GM12873 (cell line): ENCODE data around the gene TARS3.
A peak's percentile ranks its signal among the peaks of the same experiment; 100 is the strongest.

Experiments
- TF ChIP-seq, protein P1 (sequence below): IDR thresholded peaks from 2 replicates; pipeline ENCODE4 v1.5.1; 2012; ENCODE audit warnings: low read depth, mild to moderate bottlenecking, moderate library complexity, low read length, control low read depth; ENCODE audit not compliant: insufficient read depth; ENCODE audit errors: missing control alignments

TARS3 gene

DNA sequence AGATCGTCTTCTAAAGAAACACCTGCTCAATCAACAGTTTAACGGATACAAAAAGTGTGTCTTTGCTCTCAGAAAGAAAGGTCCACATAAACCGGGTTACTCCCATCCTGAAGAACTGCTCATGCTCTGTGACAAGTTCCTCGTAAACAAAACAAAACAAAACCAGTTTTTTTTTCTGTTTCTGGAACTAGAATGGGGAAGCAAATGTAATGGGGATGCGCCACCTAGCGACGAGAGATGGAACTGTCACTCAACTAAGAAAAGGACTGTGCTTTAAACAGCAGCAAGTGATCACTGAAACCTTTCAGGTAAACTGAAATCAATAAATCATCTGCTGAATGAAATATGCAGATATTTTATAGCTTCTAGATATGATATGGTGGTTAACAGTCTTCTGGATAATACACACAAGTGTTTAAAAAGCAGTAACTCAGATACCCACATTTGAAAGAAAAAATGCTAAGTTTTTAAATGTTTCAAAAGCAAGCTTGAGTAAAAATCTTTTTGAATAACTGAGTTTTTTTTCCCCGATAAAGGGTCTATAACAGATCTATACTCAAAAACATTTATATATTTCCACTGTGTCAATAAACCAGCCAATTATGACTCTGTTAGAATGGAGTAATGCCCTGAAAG lies 83.0 kb downstream of the TARS3 start:
- TF ChIP-seq, protein P1, sequence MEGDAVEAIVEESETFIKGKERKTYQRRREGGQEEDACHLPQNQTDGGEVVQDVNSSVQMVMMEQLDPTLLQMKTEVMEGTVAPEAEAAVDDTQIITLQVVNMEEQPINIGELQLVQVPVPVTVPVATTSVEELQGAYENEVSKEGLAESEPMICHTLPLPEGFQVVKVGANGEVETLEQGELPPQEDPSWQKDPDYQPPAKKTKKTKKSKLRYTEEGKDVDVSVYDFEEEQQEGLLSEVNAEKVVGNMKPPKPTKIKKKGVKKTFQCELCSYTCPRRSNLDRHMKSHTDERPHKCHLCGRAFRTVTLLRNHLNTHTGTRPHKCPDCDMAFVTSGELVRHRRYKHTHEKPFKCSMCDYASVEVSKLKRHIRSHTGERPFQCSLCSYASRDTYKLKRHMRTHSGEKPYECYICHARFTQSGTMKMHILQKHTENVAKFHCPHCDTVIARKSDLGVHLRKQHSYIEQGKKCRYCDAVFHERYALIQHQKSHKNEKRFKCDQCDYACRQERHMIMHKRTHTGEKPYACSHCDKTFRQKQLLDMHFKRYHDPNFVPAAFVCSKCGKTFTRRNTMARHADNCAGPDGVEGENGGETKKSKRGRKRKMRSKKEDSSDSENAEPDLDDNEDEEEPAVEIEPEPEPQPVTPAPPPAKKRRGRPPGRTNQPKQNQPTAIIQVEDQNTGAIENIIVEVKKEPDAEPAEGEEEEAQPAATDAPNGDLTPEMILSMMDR = peak; percentile 88

DNA sequence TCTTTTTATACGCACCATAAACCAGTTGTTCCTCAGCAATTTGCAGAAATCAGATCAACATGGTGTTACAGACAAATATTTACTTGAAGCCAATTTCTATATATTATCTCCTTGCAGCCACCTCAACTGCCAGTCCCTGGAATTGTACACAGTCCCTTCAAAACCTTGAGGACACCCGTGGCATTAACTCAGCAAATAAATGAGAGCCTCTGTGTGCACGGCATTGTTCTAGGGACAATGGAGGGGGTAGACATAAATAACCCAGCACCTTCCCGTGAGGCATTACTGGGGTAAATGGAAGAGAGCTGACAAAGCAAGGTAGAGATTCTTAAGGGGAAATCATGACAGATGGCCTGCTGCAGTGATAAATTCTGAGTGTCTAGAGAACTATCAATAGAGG lies 84.6 kb downstream of the TARS3 start:
- TF ChIP-seq, protein P1 = no peak

DNA sequence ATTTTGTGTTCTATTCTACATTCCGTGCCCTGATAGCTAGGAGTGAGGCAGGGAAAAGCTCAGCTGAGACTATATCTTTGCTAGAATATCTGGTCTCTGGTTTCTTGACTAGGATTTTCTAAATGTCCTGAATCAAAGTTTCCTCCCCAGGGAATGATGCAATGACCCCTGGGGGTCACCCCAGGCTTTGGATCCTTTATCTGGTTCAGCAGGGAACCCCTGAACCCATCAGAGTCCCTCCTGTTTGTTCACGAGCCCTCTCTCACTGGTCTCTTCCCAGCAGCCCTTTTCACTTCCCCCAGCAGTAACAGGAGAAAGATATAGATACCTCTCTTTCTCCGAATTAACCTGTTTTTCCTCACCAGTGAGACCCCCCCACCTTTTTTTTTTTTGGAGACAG lies 86.4 kb downstream of the TARS3 start:
- TF ChIP-seq, protein P1 = no peak

GRCh38 chr15:101637516-101637915 lies 86.8 kb downstream of the TARS3 start:
- TF ChIP-seq, protein P1 = no peak

DNA sequence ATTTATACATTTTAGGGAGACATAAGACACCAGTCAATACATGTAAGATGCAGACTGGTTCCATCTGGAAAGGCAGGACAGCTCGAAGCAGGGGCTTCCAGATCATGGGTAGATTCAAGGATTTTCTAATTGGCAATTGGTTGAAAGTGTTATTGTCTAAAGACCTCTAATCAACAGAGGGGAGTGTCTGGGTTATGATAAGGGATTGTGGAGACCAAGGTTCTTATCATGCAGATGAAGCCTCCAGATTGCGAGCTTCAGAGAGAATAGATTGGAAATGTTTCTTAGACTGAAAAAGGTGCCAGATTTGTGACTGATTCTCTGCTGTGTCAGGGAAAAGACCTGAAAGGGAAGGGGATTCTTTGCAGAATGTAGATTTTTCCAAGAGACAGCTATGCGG lies 87.2 kb downstream of the TARS3 start:
- TF ChIP-seq, protein P1 = no peak

GRCh38 chr15:101635944-101636727 lies 88.1 kb downstream of the TARS3 start:
- TF ChIP-seq, protein P1 = no peak

- TF ChIP-seq, protein P1 = no peak
These were observed 90.9 kb downstream of the TARS3 start for GRCh38 chr15:101633356-101633755.
